NK-92 treated with Interleukin-12 subunit alpha and Interleukin-12 subunit beta, amount 100 ng/mL, for 24 hours (cell line): Measurements from ENCODE around the gene FHDC1.

Experiments
- DNase-seq: peaks from one replicate; lab custom pipeline; 2025; lab: John Stamatoyannopoulos, UW

The FHDC1 gene

GRCh38 chr4:152957437-152958171 lies 21.5 kb downstream of the FHDC1 start:
- no peak for DNase-seq

GRCh38 chr4:152959080-152959479 lies 23.0 kb downstream of the FHDC1 start:
- no peak for DNase-seq

- DNase-seq, result no peak
Observed at GRCh38 chr4:152960082-152960481, 24.0 kb downstream of the FHDC1 start.

GRCh38 chr4:152961014-152961772 lies 25.1 kb downstream of the FHDC1 start:
- no peak for DNase-seq

- no peak for DNase-seq
Observed at GRCh38 chr4:152961773-152962115, 25.6 kb downstream of the FHDC1 start.

GRCh38 chr4:152962150-152962549 lies 26.0 kb downstream of the FHDC1 start:
- DNase-seq, result no peak

GRCh38 chr4:152964335-152964734 lies 28.2 kb downstream of the FHDC1 start:
- no peak for DNase-seq

GRCh38 chr4:152965611-152966010 lies 29.5 kb downstream of the FHDC1 start:
- DNase-seq, result no peak

- no peak for DNase-seq
Observed at GRCh38 chr4:152967907-152968306, 31.8 kb downstream of the FHDC1 start.

GRCh38 chr4:152968806-152969394 lies 32.8 kb downstream of the FHDC1 start:
- DNase-seq, result no peak

GRCh38 chr4:152970102-152970820 lies 34.1 kb downstream of the FHDC1 start:
- DNase-seq, result no peak

- no peak for DNase-seq
Observed at GRCh38 chr4:152971053-152971452, 34.9 kb downstream of the FHDC1 start.

- no peak for DNase-seq
Observed at GRCh38 chr4:152972821-152973628, 36.9 kb downstream of the FHDC1 start.

GRCh38 chr4:152973629-152974467 lies 37.7 kb downstream of the FHDC1 start:
- no peak for DNase-seq

GRCh38 chr4:152974468-152975379 lies 38.6 kb downstream of the FHDC1 start:
- no peak for DNase-seq

GRCh38 chr4:152975380-152976211 lies 39.5 kb downstream of the FHDC1 start:
- DNase-seq, result no peak

- DNase-seq, result no peak
Observed at GRCh38 chr4:152976212-152976761, 40.2 kb downstream of the FHDC1 start.

GRCh38 chr4:152979731-152980330 lies 43.7 kb downstream of the FHDC1 start:
- DNase-seq, result no peak
